ENCODE results near the gene FUT8.

The FUT8 gene

GRCh38 chr14:65748796-65749195 is 336.3 kb downstream of the FUT8 start:
- H2AFZ ChIP-seq (ENCODE audit: low read depth): no peak overlapping the region
- no peak overlapping the region for H3K27ac ChIP-seq
- no peak overlapping the region for H3K9ac ChIP-seq
- no peaks in the 10 kb centered on the region for H3K27me3 ChIP-seq (ENCODE audit: insufficient read depth, low read depth)
- no peaks in the 10 kb centered on the region for H3K36me3 ChIP-seq (ENCODE audit: insufficient read depth)
- H4K20me1 ChIP-seq (ENCODE audit: insufficient read depth): no peaks in the 10 kb centered on the region
- no peaks in the 10 kb centered on the region for H3K4me1 ChIP-seq (ENCODE audit: low read depth, poor library complexity, severe bottlenecking)
- no peak for TF ChIP-seq CTCF (conservative IDR thresholded peaks at IDR 0.05; ENCODE audit: low read depth, low read length)
- H3K79me2 ChIP-seq (ENCODE audit: insufficient read depth, low read depth): no peaks in the 10 kb centered on the region
- H3K4me3 ChIP-seq (IDR thresholded peaks at IDR 0.05; ENCODE audit: insufficient read depth, low read depth, low read length): no peak overlapping the region
- no peak overlapping the region for H3K4me2 ChIP-seq

DNA sequence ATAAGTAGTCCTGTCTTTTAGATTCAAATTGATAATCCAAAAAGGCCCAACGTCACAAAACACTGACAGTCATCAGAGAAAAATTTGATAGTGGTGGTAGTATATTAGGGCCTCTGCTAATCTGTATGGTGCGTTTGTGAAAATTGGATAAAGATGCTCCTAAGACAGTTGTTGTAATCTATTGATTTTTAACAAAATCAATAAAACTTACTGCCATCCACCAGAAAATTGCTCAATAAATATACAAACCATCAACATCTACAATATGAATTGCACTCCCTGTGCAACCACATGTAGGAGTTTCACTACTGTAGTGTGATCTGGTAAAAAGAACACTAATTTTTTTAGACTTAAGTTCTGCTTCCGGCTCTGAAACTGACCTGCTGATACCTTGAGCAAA is 336.8 kb downstream of the FUT8 start:
- H3K4me1 ChIP-seq (ENCODE audit: low read depth, poor library complexity, severe bottlenecking): no peaks in the 10 kb centered on the region
- H3K27me3 ChIP-seq (ENCODE audit: insufficient read depth, low read depth): no peaks in the 10 kb centered on the region
- no peaks in the 10 kb centered on the region for H3K79me2 ChIP-seq (ENCODE audit: insufficient read depth, low read depth)
- no peaks in the 10 kb centered on the region for H4K20me1 ChIP-seq (ENCODE audit: insufficient read depth)
- H3K4me2 ChIP-seq: no peak overlapping the region
- no peak overlapping the region for H3K4me3 ChIP-seq (IDR thresholded peaks at IDR 0.05; ENCODE audit: insufficient read depth, low read depth, low read length)
- no peak overlapping the region for H3K27ac ChIP-seq
- no peaks in the 10 kb centered on the region for H3K36me3 ChIP-seq (ENCODE audit: insufficient read depth)
- no peak for TF ChIP-seq CTCF (conservative IDR thresholded peaks at IDR 0.05; ENCODE audit: low read depth, low read length)
- no peak overlapping the region for H2AFZ ChIP-seq (ENCODE audit: low read depth)
- no peak overlapping the region for H3K9ac ChIP-seq

- TF ChIP-seq CTCF (conservative IDR thresholded peaks at IDR 0.05; ENCODE audit: low read depth, low read length): no peak
- Histone ChIP-seq H3K79me2 (ENCODE audit: insufficient read depth, low read depth) (no peaks in the 10 kb centered on the region), H3K27ac (no peak overlapping the region), H3K27me3 (ENCODE audit: insufficient read depth, low read depth) (no peaks in the 10 kb centered on the region), H3K36me3 (ENCODE audit: insufficient read depth) (no peaks in the 10 kb centered on the region), H2AFZ (ENCODE audit: low read depth) (no peak overlapping the region), H3K9ac (no peak overlapping the region), H4K20me1 (ENCODE audit: insufficient read depth) (no peaks in the 10 kb centered on the region), H3K4me1 (ENCODE audit: low read depth, poor library complexity, severe bottlenecking) (no peaks in the 10 kb centered on the region), H3K4me3 (IDR thresholded peaks at IDR 0.05; ENCODE audit: insufficient read depth, low read depth, low read length) (no peak overlapping the region), H3K4me2 (no peak overlapping the region)
These were observed 338.4 kb downstream of the FUT8 start for GRCh38 chr14:65750906-65751305.

DNA sequence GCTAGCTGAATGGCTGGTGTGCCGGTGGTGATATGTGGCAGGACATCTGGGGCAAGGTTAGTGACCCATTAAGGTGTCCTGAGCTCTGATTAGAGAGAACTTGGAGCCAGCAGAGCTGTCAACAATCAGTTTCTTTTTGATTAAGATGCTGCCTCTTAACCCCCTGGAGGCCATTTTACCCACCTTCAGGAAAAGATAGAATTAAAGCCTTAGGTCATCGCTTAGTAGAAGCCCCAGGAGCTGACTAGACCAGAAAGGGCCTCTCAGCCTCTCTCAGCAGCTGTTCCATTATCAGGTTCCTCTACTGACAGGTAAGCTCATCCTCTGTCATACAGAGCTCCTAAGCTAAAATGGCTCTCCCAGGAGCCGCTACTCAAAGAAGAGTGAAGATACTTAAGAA is 339.0 kb downstream of the FUT8 start:
- Histone ChIP-seq H3K9ac (no peak overlapping the region), H3K36me3 (ENCODE audit: insufficient read depth) (no peaks in the 10 kb centered on the region), H4K20me1 (ENCODE audit: insufficient read depth) (no peaks in the 10 kb centered on the region), H3K4me3 (IDR thresholded peaks at IDR 0.05; ENCODE audit: insufficient read depth, low read depth, low read length) (no peak overlapping the region), H2AFZ (ENCODE audit: low read depth) (no peak overlapping the region), H3K27ac (no peak overlapping the region), H3K4me1 (ENCODE audit: low read depth, poor library complexity, severe bottlenecking) (no peaks in the 10 kb centered on the region), H3K79me2 (ENCODE audit: insufficient read depth, low read depth) (no peaks in the 10 kb centered on the region), H3K27me3 (ENCODE audit: insufficient read depth, low read depth) (no peaks in the 10 kb centered on the region), H3K4me2 (no peak overlapping the region)
- no peak for TF ChIP-seq CTCF (conservative IDR thresholded peaks at IDR 0.05; ENCODE audit: low read depth, low read length)

GRCh38 chr14:65753061-65753460 is 340.5 kb downstream of the FUT8 start:
- no peak overlapping the region for H2AFZ ChIP-seq (ENCODE audit: low read depth)
- H3K4me1 ChIP-seq (ENCODE audit: low read depth, poor library complexity, severe bottlenecking): no peaks in the 10 kb centered on the region
- H3K27me3 ChIP-seq (ENCODE audit: insufficient read depth, low read depth): no peaks in the 10 kb centered on the region
- no peaks in the 10 kb centered on the region for H4K20me1 ChIP-seq (ENCODE audit: insufficient read depth)
- no peaks in the 10 kb centered on the region for H3K36me3 ChIP-seq (ENCODE audit: insufficient read depth)
- H3K79me2 ChIP-seq (ENCODE audit: insufficient read depth, low read depth): no peaks in the 10 kb centered on the region
- H3K4me2 ChIP-seq: no peak overlapping the region
- H3K27ac ChIP-seq: no peak overlapping the region
- no peak overlapping the region for H3K9ac ChIP-seq
- no peak overlapping the region for H3K4me3 ChIP-seq (IDR thresholded peaks at IDR 0.05; ENCODE audit: insufficient read depth, low read depth, low read length)
- no peak for TF ChIP-seq CTCF (conservative IDR thresholded peaks at IDR 0.05; ENCODE audit: low read depth, low read length)
